Suprapubic skin (tissue), 4 donors: ENCODE results near the gene NR2F1-AS1. TPM values are rescaled to one million over a fixed set of nuclear protein-coding genes. Genes with fewer than 3 reads are reported as not detected.

ENCODE experiments used
- DNase-seq, 2 donors: peaks; one replicate each; pipeline ENCODE4 v3.0.0-alpha.2; 2019; ENCODE audit warnings: low spot score in 2 of 2
- H3K27ac ChIP-seq: fragments of 200-600 bp; sonication (generic); one replicate; pipeline ENCODE4 v1.5.1; 2019
- H3K27me3 ChIP-seq: fragments of 200-600 bp; sonication (generic); one replicate; pipeline ENCODE4 v1.5.1; 2019
- H3K36me3 ChIP-seq: fragments of 200-600 bp; sonication (generic); one replicate; pipeline ENCODE4 v1.5.1; 2019
- H3K4me1 ChIP-seq: fragments of 200-600 bp; sonication (generic); one replicate; pipeline ENCODE4 v1.5.1; 2019
- H3K4me3 ChIP-seq: fragments of 200-600 bp; sonication (generic); one replicate; pipeline ENCODE4 v1.5.1; 2019; ENCODE audit warnings: mild to moderate bottlenecking
- H3K9me3 ChIP-seq: fragments of 200-600 bp; sonication (generic); one replicate; pipeline ENCODE4 v1.5.1; 2019
- EP300 ChIP-seq: sonication (generic); formaldehyde crosslinking; IDR thresholded peaks from one replicate; pipeline ENCODE4 v1.6.1; 2017; ENCODE audit warnings: antibody characterized with exemption
- POLR2A ChIP-seq, 2 donors: fragments of 450-650 bp; IDR thresholded peaks; one replicate each; pipeline ENCODE4 v1.6.1; 2017; ENCODE audit warnings: antibody characterized with exemption in 2 of 2, mild to moderate bottlenecking in 2 of 2, moderate library complexity in 2 of 2
- POLR2AphosphoS5 ChIP-seq, 3 donors: sonication (generic); formaldehyde crosslinking; IDR thresholded peaks; one replicate each; pipeline ENCODE4 v1.6.1; 2017; ENCODE audit warnings: antibody characterized with exemption in 3 of 3
- WGBS: methylation state at CpG from one replicate; pipeline ENCODE4 v1.1.5; 2018; 5-methylcytosine and 5-hydroxymethylcytosine counted together
- total RNA-seq, 4 donors: library from RNA; depleted of rRNA; stranded (reverse); fragments of >200 nt; gene quantifications; one replicate each; pipeline ENCODE4 v1.1.0, GENCODE V29; 2016
- TF ChIP-seq, protein P1 (sequence below), 2 donors: fragments of 200-600 bp in 1 of 2; fragments of 450-650 bp in 1 of 2; sonication (generic) in 1 of 2; IDR thresholded peaks; one replicate each; pipeline ENCODE4 v1.5.1; 2016 to 2019; ENCODE audit warnings: antibody characterized with exemption in 2 of 2, mild to moderate bottlenecking in 1 of 2, moderate library complexity in 1 of 2

Gene NR2F1-AS1
- total RNA-seq, 4 donors from 2014 or later, result 0.76 to 1.4 (median 1.2) TPM

DNA sequence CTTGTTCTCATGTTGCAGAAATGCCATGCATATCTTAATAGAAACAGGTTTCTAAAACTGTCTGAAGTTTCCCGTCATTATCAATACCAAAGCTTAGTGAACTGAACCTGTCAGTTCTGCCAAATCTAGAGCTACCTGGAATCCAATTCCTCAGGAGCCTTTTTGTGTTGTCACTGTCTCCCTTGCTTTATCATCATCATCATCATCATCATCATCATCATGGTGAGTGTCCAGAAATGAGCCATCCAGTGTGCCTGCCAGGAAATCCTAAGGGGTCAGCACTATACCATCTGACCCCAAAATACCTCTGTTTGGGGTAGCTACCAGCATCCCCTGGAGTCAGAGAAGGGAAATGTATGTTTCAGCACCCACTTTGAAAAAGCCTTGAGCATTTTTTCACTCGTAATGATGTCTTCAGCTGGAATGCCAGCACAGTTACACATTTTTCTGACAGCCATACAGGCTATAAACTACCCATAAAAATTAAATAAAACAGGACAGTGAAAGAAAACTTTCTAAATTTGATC lies 150.3 kb downstream of the NR2F1-AS1 start:
- Histone ChIP-seq H3K9me3 (no peaks in the 10 kb centered on the region), H3K27me3 (no peaks in the 10 kb centered on the region), H3K4me1 (no peaks in the 10 kb centered on the region), H3K36me3 (no peaks in the 10 kb centered on the region), H3K4me3 (no peak overlapping the region), H3K27ac (no peak overlapping the region)
- no peak for DNase-seq
- TF ChIP-seq POLR2A (IDR thresholded peaks at IDR 0.05) (no peak), POLR2AphosphoS5 (IDR thresholded peaks at IDR 0.05) (no peak), EP300 (no peak)
- TF ChIP-seq, protein P1, sequence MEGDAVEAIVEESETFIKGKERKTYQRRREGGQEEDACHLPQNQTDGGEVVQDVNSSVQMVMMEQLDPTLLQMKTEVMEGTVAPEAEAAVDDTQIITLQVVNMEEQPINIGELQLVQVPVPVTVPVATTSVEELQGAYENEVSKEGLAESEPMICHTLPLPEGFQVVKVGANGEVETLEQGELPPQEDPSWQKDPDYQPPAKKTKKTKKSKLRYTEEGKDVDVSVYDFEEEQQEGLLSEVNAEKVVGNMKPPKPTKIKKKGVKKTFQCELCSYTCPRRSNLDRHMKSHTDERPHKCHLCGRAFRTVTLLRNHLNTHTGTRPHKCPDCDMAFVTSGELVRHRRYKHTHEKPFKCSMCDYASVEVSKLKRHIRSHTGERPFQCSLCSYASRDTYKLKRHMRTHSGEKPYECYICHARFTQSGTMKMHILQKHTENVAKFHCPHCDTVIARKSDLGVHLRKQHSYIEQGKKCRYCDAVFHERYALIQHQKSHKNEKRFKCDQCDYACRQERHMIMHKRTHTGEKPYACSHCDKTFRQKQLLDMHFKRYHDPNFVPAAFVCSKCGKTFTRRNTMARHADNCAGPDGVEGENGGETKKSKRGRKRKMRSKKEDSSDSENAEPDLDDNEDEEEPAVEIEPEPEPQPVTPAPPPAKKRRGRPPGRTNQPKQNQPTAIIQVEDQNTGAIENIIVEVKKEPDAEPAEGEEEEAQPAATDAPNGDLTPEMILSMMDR (IDR thresholded peaks at IDR 0.05), result no peak
- 57% methylated on average over 2 of the region's 2 CpGs for WGBS

DNA sequence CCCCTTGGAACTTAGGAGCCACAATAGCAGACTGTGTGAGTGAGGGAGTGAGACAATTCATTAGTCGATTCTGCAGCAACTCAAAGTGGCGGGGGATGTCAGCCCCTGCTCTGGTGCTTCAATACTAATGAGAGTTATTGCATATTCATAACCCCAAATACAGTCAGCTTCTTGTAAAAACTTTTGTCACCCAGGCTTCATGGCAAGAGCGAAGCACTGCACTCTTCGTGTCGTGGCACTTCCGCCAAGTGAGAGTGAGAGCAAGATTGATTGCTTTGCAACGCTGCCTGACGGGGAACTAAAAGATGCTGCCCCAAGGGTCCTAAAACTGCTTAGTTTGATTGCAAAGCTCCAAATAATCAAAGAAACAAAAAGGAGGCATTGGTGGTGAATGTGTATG lies 150.9 kb downstream of the NR2F1-AS1 start:
- no peak overlapping the region for H3K4me3 ChIP-seq
- H3K9me3 ChIP-seq, result no peaks in the 10 kb centered on the region
- H3K4me1 ChIP-seq, result no peaks in the 10 kb centered on the region
- DNase-seq, result no peak
- TF ChIP-seq POLR2A (IDR thresholded peaks at IDR 0.05), result no peak
- TF ChIP-seq, protein P1 (IDR thresholded peaks at IDR 0.05), result no peak
- no peak for TF ChIP-seq POLR2AphosphoS5 (IDR thresholded peaks at IDR 0.05)
- TF ChIP-seq EP300, result no peak
- 62% methylated on average over 8 of the region's 8 CpGs for WGBS
- H3K27me3 ChIP-seq, result no peaks in the 10 kb centered on the region
- H3K27ac ChIP-seq, result no peak overlapping the region
- H3K36me3 ChIP-seq, result no peaks in the 10 kb centered on the region

GRCh38 chr5:93428868-93429267 lies 152.2 kb downstream of the NR2F1-AS1 start:
- no peak for TF ChIP-seq POLR2AphosphoS5 (IDR thresholded peaks at IDR 0.05)
- TF ChIP-seq POLR2A (IDR thresholded peaks at IDR 0.05), result no peak
- TF ChIP-seq EP300, result no peak
- TF ChIP-seq, protein P1 (IDR thresholded peaks at IDR 0.05), result no peak
- no peak overlapping the region for H3K27ac ChIP-seq
- no peaks in the 10 kb centered on the region for H3K27me3 ChIP-seq
- H3K9me3 ChIP-seq, result no peaks in the 10 kb centered on the region
- no peak for DNase-seq
- WGBS, result 89% methylated on average over 1 of the region's 1 CpG
- H3K4me1 ChIP-seq, result peaks cover 1% of the 10 kb centered on the region
- no peaks in the 10 kb centered on the region for H3K36me3 ChIP-seq
- H3K4me3 ChIP-seq, result no peak overlapping the region

- DNase-seq, result no peak
- no peak overlapping the region for H3K4me3 ChIP-seq
- no peaks in the 10 kb centered on the region for H3K36me3 ChIP-seq
- no peak for TF ChIP-seq POLR2A (IDR thresholded peaks at IDR 0.05)
- TF ChIP-seq, protein P1 (IDR thresholded peaks at IDR 0.05), result no peak
- no peak for TF ChIP-seq POLR2AphosphoS5 (IDR thresholded peaks at IDR 0.05)
- TF ChIP-seq EP300, result no peak
- H3K4me1 ChIP-seq, result peaks cover 11% of the 10 kb centered on the region
- 66% methylated on average over 1 of the region's 1 CpG for WGBS
- no peaks in the 10 kb centered on the region for H3K9me3 ChIP-seq
- H3K27me3 ChIP-seq, result no peaks in the 10 kb centered on the region
- no peak overlapping the region for H3K27ac ChIP-seq
Measured at GRCh38 chr5:93427316-93427715, 153.7 kb downstream of the NR2F1-AS1 start.

DNA sequence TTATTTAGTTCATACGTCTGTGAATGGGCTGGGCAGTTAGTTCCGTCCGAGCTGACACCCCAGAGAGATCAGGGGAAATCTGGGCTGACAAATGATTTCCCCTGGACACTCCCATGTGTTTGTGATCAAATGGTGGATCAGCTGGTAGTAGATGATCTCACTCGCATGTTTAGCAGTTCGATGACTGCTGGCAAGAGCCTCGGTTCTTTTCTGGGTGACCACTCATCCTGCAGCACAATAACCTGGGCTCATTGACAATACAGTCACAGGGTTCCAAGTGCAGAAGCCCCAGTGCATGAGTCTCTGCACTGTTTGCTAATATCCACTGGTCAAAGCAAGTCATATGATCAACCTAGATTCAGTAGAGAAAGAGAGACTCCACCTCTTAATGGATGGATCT lies 155.9 kb downstream of the NR2F1-AS1 start:
- 51% methylated on average over 5 of the region's 6 CpGs for WGBS
- no peaks in the 10 kb centered on the region for H3K36me3 ChIP-seq

More for the DNA sequence above, 155.9 kb downstream of the NR2F1-AS1 start:
- TF ChIP-seq POLR2A (IDR thresholded peaks at IDR 0.05), result no peak
- no peak for TF ChIP-seq EP300
- TF ChIP-seq, protein P1 (IDR thresholded peaks at IDR 0.05), result no peak
- TF ChIP-seq POLR2AphosphoS5 (IDR thresholded peaks at IDR 0.05), result no peak
- Histone ChIP-seq H3K27me3 (no peaks in the 10 kb centered on the region), H3K27ac (no peak overlapping the region), H3K4me3 (no peak overlapping the region), H3K4me1 (peaks cover 13% of the 10 kb centered on the region), H3K9me3 (no peaks in the 10 kb centered on the region)
- DNase-seq, result no peak
